Measurements from ENCODE around the gene DAP.

- TF ChIP-seq CTCF (IDR thresholded peaks at IDR 0.05) (no peak), POLR2A (IDR thresholded peaks at IDR 0.05) (no peak)
Measured at GRCh38 chr5:10761933-10762775, 1.1 kb upstream of the DAP start.
